NCI-H2196 (cell line): ENCODE results near the gene SNCB.

Experiments used
- DNase-seq: peaks from one replicate; lab custom pipeline; 2025; ENCODE audit not compliant: unreplicated experiment; lab: John Stamatoyannopoulos, UW

SNCB gene

GRCh38 chr5:176644878-176645670 is 14.7 kb upstream of the SNCB start:
- no peak for DNase-seq

GRCh38 chr5:176644294-176644693 is 14.0 kb upstream of the SNCB start:
- DNase-seq, result no peak

- DNase-seq, result no peak
Measured at GRCh38 chr5:176643491-176644219, 13.3 kb upstream of the SNCB start.

GRCh38 chr5:176642675-176643490 is 12.5 kb upstream of the SNCB start:
- no peak for DNase-seq

GRCh38 chr5:176640616-176641015 is 10.3 kb upstream of the SNCB start:
- DNase-seq, result no peak

- peak; percentile 74 for DNase-seq
Measured at GRCh38 chr5:176639981-176640380, 9.6 kb upstream of the SNCB start.

- no peak for DNase-seq
Measured at GRCh38 chr5:176639208-176639607, 8.9 kb upstream of the SNCB start.

GRCh38 chr5:176638437-176638836 is 8.1 kb upstream of the SNCB start:
- DNase-seq, result no peak

GRCh38 chr5:176637556-176637955 is 7.2 kb upstream of the SNCB start:
- DNase-seq, result no peak

- no peak for DNase-seq
Measured at GRCh38 chr5:176636426-176636825, 6.1 kb upstream of the SNCB start.

GRCh38 chr5:176633598-176633997 is 3.3 kb upstream of the SNCB start:
- DNase-seq, result no peak

GRCh38 chr5:176632745-176633144 is 2.4 kb upstream of the SNCB start:
- DNase-seq, result no peak

- no peak for DNase-seq
Measured at GRCh38 chr5:176631383-176632200, 1.3 kb upstream of the SNCB start.

GRCh38 chr5:176630681-176631222 is 418 bp upstream of the SNCB start:
- DNase-seq, result no peak

- no peak for DNase-seq
Measured at GRCh38 chr5:176629317-176629852, 949 bp downstream of the SNCB start.

GRCh38 chr5:176628406-176629228 is 1.7 kb downstream of the SNCB start:
- no peak for DNase-seq

- DNase-seq, result no peak
Measured at GRCh38 chr5:176627582-176627981, 2.8 kb downstream of the SNCB start.

GRCh38 chr5:176626876-176627236 is 3.5 kb downstream of the SNCB start:
- DNase-seq, result no peak
